CD14-positive monocyte (primary cell): Measurements from ENCODE around the gene APOL6. TPM values are rescaled to one million over a fixed set of nuclear protein-coding genes. Genes with fewer than 3 reads are reported as not detected.
A peak's percentile ranks its signal among the peaks of the same experiment; 100 is the strongest.

Experiments used
- DNase-seq, 3 donors: peaks; one replicate each; pipeline ENCODE4 v3.0.0-alpha.2; 2011 to 2022
- H2AFZ ChIP-seq: 2 replicates; pipeline ENCODE4 v1.6.0; 2012; ENCODE audit warnings: mild to moderate bottlenecking, low read depth, low read length, inconsistent platforms; ENCODE audit not compliant: insufficient read depth, poor library complexity, severe bottlenecking
- H3K27ac ChIP-seq, 2 donors: 1 replicate in 1 of 2; 2 replicates in 1 of 2; pipeline ENCODE4 v1.5.1; 2012 to 2013; ENCODE audit warnings: low read length in 2 of 2, control low read depth in 1 of 2, inconsistent platforms in 1 of 2, low read depth in 1 of 2, mild to moderate bottlenecking in 1 of 2
- H3K27me3 ChIP-seq, 2 donors: one replicate each; pipeline versions ENCODE4 v1.6.0 to v1.6.1; 2011 to 2013; ENCODE audit warnings: low read length in 2 of 2; ENCODE audit not compliant: control insufficient read depth in 2 of 2, insufficient read depth in 2 of 2
- H3K36me3 ChIP-seq, 2 donors: replicated peaks in 1 of 2; 1 replicate in 1 of 2; 2 replicates in 1 of 2; pipeline versions ENCODE4 v1.5.1 to v1.6.1; 2012 to 2013; ENCODE audit warnings: low read length in 2 of 2, control low read depth in 1 of 2, inconsistent platforms in 1 of 2, mild to moderate bottlenecking in 1 of 2; ENCODE audit not compliant: insufficient read depth in 2 of 2, control insufficient read depth in 1 of 2
- H3K4me1 ChIP-seq, 2 donors: 1 replicate in 1 of 2; 2 replicates in 1 of 2; pipeline versions ENCODE4 v1.5.1 to v1.6.1; 2012 to 2013; ENCODE audit warnings: low read length in 2 of 2, control low read depth in 1 of 2, inconsistent platforms in 1 of 2, mild to moderate bottlenecking in 1 of 2, moderate library complexity in 1 of 2; ENCODE audit not compliant: insufficient read depth in 2 of 2, control insufficient read depth in 1 of 2
- H3K4me2 ChIP-seq: replicated peaks from 2 replicates; pipeline ENCODE3; 2012; ENCODE audit warnings: low read length, moderate library complexity, mild to moderate bottlenecking; ENCODE audit not compliant: poor library complexity, severe bottlenecking; ENCODE audit errors: extremely low read depth
- H3K4me3 ChIP-seq, 3 experiments: fragments of 200-600 bp in 1 of 3; sonication (generic) in 1 of 3; replicated peaks in 1 of 3; 1 replicate in 2 of 3; 2 replicates in 1 of 3; pipeline ENCODE4 v1.5.1; 2011 to 2013; ENCODE audit warnings: low read length in 3 of 3, mild to moderate bottlenecking in 3 of 3, control low read depth in 2 of 3, low read depth in 2 of 3, inconsistent platforms in 1 of 3, moderate library complexity in 1 of 3
- H3K79me2 ChIP-seq: 2 replicates; pipeline ENCODE4 v1.6.0; 2012; ENCODE audit warnings: mild to moderate bottlenecking, control low read depth, inconsistent platforms, low read length, moderate library complexity; ENCODE audit not compliant: insufficient read depth
- H3K9ac ChIP-seq: 2 replicates; pipeline ENCODE4 v1.6.0; 2017; ENCODE audit warnings: low read length, mild to moderate bottlenecking; ENCODE audit not compliant: insufficient read depth, poor library complexity, severe bottlenecking
- H3K9me3 ChIP-seq, 2 donors: replicated peaks in 1 of 2; 1 replicate in 1 of 2; 2 replicates in 1 of 2; pipeline versions ENCODE4 v1.5.1 to v1.6.1; 2012 to 2013; ENCODE audit warnings: low read length in 2 of 2, control low read depth in 1 of 2; ENCODE audit not compliant: control insufficient read depth in 1 of 2, insufficient read depth in 1 of 2
- H4K20me1 ChIP-seq: 2 replicates; pipeline ENCODE4 v1.6.0; 2012; ENCODE audit warnings: mild to moderate bottlenecking, low read length, control low read depth, moderate library complexity; ENCODE audit not compliant: insufficient read depth
- H3K27ac Mint-ChIP-seq, 7 donors: one replicate each; pipeline ENCODE4 v1.8.0; 2020; ENCODE audit warnings: mild to moderate bottlenecking in 7 of 7, mixed read lengths in 7 of 7, moderate library complexity in 6 of 7, inconsistent platforms in 2 of 7
- H3K27me3 Mint-ChIP-seq, 3 donors: one replicate each; pipeline ENCODE4 v1.8.0; 2021 to 2022; ENCODE audit warnings: low read depth in 3 of 3, mild to moderate bottlenecking in 3 of 3, mixed read lengths in 3 of 3, moderate library complexity in 3 of 3, inconsistent platforms in 1 of 3
- H3K36me3 Mint-ChIP-seq, 2 donors: one replicate each; pipeline ENCODE4 v1.8.0; 2020; ENCODE audit warnings: mixed read lengths in 2 of 2, inconsistent platforms in 1 of 2, mild to moderate bottlenecking in 1 of 2
- H3K4me1 Mint-ChIP-seq: one replicate; pipeline ENCODE4 v1.8.0; 2020; ENCODE audit warnings: mild to moderate bottlenecking, mixed read lengths
- H3K4me3 Mint-ChIP-seq, 2 donors: one replicate each; pipeline ENCODE4 v1.8.0; 2020; ENCODE audit warnings: mild to moderate bottlenecking in 2 of 2, mixed read lengths in 2 of 2, moderate library complexity in 1 of 2
- H3K9me3 Mint-ChIP-seq, 7 donors: one replicate each; pipeline ENCODE4 v1.8.0; 2020 to 2022; ENCODE audit warnings: mixed read lengths in 7 of 7, mild to moderate bottlenecking in 6 of 7, moderate library complexity in 6 of 7, inconsistent platforms in 2 of 7
- WGBS: methylation state at CpG from one replicate; pipeline ENCODE4 v1.1.5; 2013; ENCODE audit warnings: missing lambda C conversion rate; ENCODE audit not compliant: insufficient coverage; 5-methylcytosine and 5-hydroxymethylcytosine counted together
- intact Hi-C, 2 donors: fragments of 100-400 bp; cut with micrococcal nuclease; formaldehyde crosslinking; loops; one replicate each; pipeline versions ENCODE4 v1.15.0 to v1.15.1; 2023
- polyA plus RNA-seq, 3 donors: library from polyadenylated mRNA; depleted of rRNA in 1 of 3; unstranded in 2 of 3; stranded (reverse) in 1 of 3; fragments of 300-500 nt in 2 of 3; fragments of >200 nt in 1 of 3; fragmentation: Illumina TruSeq in 2 of 3; gene quantifications; 1 replicate in 2 of 3; 2 replicates in 1 of 3; pipeline ENCODE4 v1.2.3, GENCODE V29; 2012 to 2021
- TF ChIP-seq, protein P1 (sequence below): fragments of 200-600 bp; IDR thresholded peaks from one replicate; pipeline ENCODE4 v1.8.0; 2022; ENCODE audit warnings: antibody characterized with exemption, mild to moderate bottlenecking

Gene APOL6
- polyA plus RNA-seq, 3 donors = 7.6 to 13.6 (median 9.1) TPM

DNA sequence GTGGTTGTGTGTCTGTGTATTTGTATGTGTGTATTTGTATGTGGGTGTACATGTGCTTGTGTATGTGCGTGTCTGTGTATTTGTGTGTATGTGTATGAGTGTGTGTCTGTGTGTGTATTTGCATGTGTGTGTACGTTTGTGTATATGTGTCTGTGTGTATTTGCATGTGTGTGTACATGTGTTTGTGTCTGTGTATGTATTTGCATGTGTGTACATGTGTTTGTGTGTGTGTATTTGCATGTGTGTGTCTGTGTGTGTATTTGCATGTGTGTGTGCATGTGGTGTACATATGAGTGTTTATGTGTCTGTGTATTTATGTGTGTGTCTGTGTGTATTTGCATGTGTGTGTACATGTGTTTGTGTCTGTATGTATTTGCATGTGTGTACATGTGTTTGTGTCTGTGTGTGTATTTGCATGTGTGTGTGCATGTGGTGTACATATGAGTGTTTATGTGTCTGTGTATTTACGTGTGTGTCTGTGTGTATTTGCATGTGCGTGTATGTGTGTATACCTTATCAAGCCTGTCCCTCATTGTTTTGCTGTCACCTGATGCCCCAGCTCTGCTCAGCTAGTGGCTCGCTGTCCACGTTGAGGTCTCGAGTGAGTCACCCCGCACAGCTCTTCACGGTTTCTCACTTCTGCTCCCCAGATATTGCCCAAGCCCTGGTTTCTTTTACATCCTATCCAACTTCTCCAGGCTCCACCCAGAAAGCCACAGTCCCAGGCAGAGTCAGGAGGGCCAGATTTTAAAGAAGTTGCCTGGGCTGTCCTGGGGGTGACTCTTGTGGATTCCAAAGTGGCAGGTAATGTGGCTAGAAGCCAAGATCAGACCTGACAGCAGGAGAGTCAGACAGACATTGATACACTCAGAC, 46.3 kb upstream of the APOL6 start:
- Mint-ChIP-seq H3K4me1 (peaks cover 30% of the 10 kb centered on the region), H3K27me3 (peaks cover 8 to 12% (median 9%) of the 10 kb centered on the region in 3 donors), H3K9me3 (no peaks in the 10 kb centered on the region), H3K36me3 (no peaks in the 10 kb centered on the region), H3K27ac (no peak overlapping the region), H3K4me3 (peak overlapping the region; percentile 20 to 39)
- intact Hi-C loops = loop anchor here in 1 of 2 donors (2.0 to 5.0 kb wide), 2 partner anchors 13 to 250 kb away; no protein-coding TSS in a partner anchor
- H3K27ac ChIP-seq = peak overlapping the region; percentile 61 to 87
- no peaks in the 10 kb centered on the region for H3K36me3 ChIP-seq
- DNase-seq = peak; percentile 95 to 97 (median 96)
- TF ChIP-seq, protein P1, sequence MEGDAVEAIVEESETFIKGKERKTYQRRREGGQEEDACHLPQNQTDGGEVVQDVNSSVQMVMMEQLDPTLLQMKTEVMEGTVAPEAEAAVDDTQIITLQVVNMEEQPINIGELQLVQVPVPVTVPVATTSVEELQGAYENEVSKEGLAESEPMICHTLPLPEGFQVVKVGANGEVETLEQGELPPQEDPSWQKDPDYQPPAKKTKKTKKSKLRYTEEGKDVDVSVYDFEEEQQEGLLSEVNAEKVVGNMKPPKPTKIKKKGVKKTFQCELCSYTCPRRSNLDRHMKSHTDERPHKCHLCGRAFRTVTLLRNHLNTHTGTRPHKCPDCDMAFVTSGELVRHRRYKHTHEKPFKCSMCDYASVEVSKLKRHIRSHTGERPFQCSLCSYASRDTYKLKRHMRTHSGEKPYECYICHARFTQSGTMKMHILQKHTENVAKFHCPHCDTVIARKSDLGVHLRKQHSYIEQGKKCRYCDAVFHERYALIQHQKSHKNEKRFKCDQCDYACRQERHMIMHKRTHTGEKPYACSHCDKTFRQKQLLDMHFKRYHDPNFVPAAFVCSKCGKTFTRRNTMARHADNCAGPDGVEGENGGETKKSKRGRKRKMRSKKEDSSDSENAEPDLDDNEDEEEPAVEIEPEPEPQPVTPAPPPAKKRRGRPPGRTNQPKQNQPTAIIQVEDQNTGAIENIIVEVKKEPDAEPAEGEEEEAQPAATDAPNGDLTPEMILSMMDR = no peak
- WGBS = 20% methylated on average over 7 of the region's 9 CpGs
- no peaks in the 10 kb centered on the region for H4K20me1 ChIP-seq
- peak overlapping the region; percentile 38 for H3K4me2 ChIP-seq
- H3K27me3 ChIP-seq = no peaks in the 10 kb centered on the region
- H3K4me1 ChIP-seq = peaks cover 68 to 73% of the 10 kb centered on the region in 2 donors
- H3K4me3 ChIP-seq = peak overlapping the region in 1 of 3 experiments; percentile 14
- no peaks in the 10 kb centered on the region for H3K79me2 ChIP-seq
- H2AFZ ChIP-seq = no peak overlapping the region
- no peaks in the 10 kb centered on the region for H3K9me3 ChIP-seq
- peak overlapping the region; percentile 10 for H3K9ac ChIP-seq

DNA sequence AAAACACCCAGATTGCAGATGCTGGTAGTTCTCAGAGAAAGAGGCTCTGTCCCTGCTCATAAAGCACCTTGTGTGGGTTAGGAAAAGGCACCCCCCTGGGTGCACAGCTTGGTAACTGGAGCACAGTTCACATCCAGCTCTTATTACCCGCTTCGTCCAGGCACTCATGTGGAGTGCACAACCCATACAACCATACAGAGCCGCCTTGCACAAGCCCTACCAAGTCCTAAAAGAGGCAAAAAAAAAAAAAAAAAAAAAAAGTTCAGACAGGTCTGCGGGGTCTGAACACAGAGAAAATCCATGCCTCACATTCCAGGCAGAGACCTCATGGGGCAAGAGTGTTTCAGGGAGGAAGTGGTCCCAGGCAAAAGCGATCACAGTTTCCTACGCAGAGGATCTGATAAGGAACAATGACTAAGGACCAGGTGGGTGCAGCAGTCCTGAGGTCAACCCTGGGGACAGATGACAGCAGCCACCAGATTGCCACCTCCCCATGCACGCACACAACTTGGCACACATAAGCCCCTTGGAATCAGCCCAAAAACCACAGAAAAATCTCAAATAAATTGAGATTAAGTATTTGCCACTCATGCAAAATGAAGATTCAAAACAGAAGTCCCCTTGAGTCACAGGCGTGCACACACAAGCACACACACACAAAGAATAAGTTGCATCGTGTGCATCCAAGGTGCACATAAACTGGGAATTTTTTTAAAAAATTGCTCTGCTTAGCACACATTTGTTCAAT, 43.5 kb upstream of the APOL6 start:
- no peak overlapping the region for H3K4me2 ChIP-seq
- Mint-ChIP-seq H3K4me1 (peaks cover 41% of the 10 kb centered on the region), H3K9me3 (no peaks in the 10 kb centered on the region), H3K36me3 (no peaks in the 10 kb centered on the region), H3K27me3 (peaks cover 4 to 14% (median 9%) of the 10 kb centered on the region in 3 donors), H3K27ac (peak overlapping the region in 2 of 7 donors; percentile 2 to 7), H3K4me3 (peak overlapping the region in 1 of 2 donors; percentile 36)
- peak; percentile 47 to 77 (median 61) for DNase-seq
- H2AFZ ChIP-seq = no peak overlapping the region
- peaks cover 67 to 70% of the 10 kb centered on the region in 2 donors for H3K4me1 ChIP-seq
- 10% methylated on average over 6 of the region's 9 CpGs for WGBS
- H3K4me3 ChIP-seq = no peak overlapping the region
- H3K27ac ChIP-seq = no peak overlapping the region
- H3K36me3 ChIP-seq = no peaks in the 10 kb centered on the region
- H3K9me3 ChIP-seq = no peaks in the 10 kb centered on the region
- H4K20me1 ChIP-seq = no peaks in the 10 kb centered on the region
- no peaks in the 10 kb centered on the region for H3K79me2 ChIP-seq
- intact Hi-C loops = loop anchor here in 1 of 2 donors (5.0 kb wide), 1 partner anchor 252 kb away; no protein-coding TSS in a partner anchor
- no peaks in the 10 kb centered on the region for H3K27me3 ChIP-seq
- no peak overlapping the region for H3K9ac ChIP-seq
- TF ChIP-seq, protein P1 = no peak
